ENCODE measurements around the gene ADORA3.
A peak's percentile ranks its signal among the peaks of the same experiment; 100 is the strongest.

The ADORA3 gene

GRCh38 chr1:111474106-111474505 lies 29.3 kb downstream of the ADORA3 start:
- no peak for DNase-seq

- no peak for DNase-seq
These were observed 31.9 kb downstream of the ADORA3 start for GRCh38 chr1:111471538-111471937.

GRCh38 chr1:111471012-111471411 lies 32.4 kb downstream of the ADORA3 start:
- peak in 2 of 4 experiments; percentile 10 to 40 for DNase-seq

- no peak for DNase-seq
These were observed 32.8 kb downstream of the ADORA3 start for GRCh38 chr1:111470596-111470995.

- no peak for DNase-seq
These were observed 33.9 kb downstream of the ADORA3 start for GRCh38 chr1:111469539-111469938.

GRCh38 chr1:111468717-111469100 lies 34.7 kb downstream of the ADORA3 start:
- DNase-seq, result no peak

- no peak for DNase-seq
These were observed 35.3 kb downstream of the ADORA3 start for GRCh38 chr1:111467865-111468716.

GRCh38 chr1:111466480-111466879 lies 37.0 kb downstream of the ADORA3 start:
- DNase-seq, result no peak

GRCh38 chr1:111465754-111466153 lies 37.7 kb downstream of the ADORA3 start:
- no peak for DNase-seq

- no peak for DNase-seq
These were observed 40.3 kb downstream of the ADORA3 start for GRCh38 chr1:111463029-111463683.

- no peak for DNase-seq
These were observed 40.9 kb downstream of the ADORA3 start for GRCh38 chr1:111462370-111463028.

- no peak for DNase-seq
These were observed 41.7 kb downstream of the ADORA3 start for GRCh38 chr1:111461765-111462164.

GRCh38 chr1:111455642-111456031 lies 47.8 kb downstream of the ADORA3 start:
- no peak for DNase-seq

- DNase-seq, result no peak
These were observed 48.4 kb downstream of the ADORA3 start for GRCh38 chr1:111454859-111455641.

GRCh38 chr1:111453706-111454105 lies 49.7 kb downstream of the ADORA3 start:
- no peak for DNase-seq

- DNase-seq, result no peak
These were observed 50.9 kb downstream of the ADORA3 start for GRCh38 chr1:111452581-111452980.

GRCh38 chr1:111450185-111450584 lies 53.2 kb downstream of the ADORA3 start:
- no peak for DNase-seq

GRCh38 chr1:111449703-111450017 lies 53.8 kb downstream of the ADORA3 start:
- DNase-seq, result no peak
